WTC11 (cell line): ENCODE measurements around the gene ITGA3. TPM values are rescaled to one million over a fixed set of nuclear protein-coding genes. Genes with fewer than 3 reads are reported as not detected.
A peak's percentile ranks its signal among the peaks of the same experiment; 100 is the strongest.

ENCODE experiments used
- ATAC-seq: fragments of 200-7000 bp; cut with Tn5 transposase; 2 replicates; pipeline ENCODE4 v1.10.0; 2021; ENCODE audit warnings: mild to moderate bottlenecking, moderate library complexity
- CTCF ChIA-PET: fragments of 300-600 bp; sonication (Branson Sonifier 250); formaldehyde crosslinking; loops from one replicate; lab custom pipeline; 2021; ENCODE audit warnings: antibody characterized with exemption; lab: Charles Lee
- POLR2A ChIA-PET: fragments of 350-600 bp; sonication (Branson Sonifier 250); formaldehyde crosslinking; loops from one replicate; lab custom pipeline; 2021; ENCODE audit warnings: antibody characterized with exemption; lab: Charles Lee
- DNase-seq: peaks from one replicate; pipeline ENCODE4 v3.0.0; 2021; ENCODE audit warnings: low spot score
- H3K27ac Mint-ChIP-seq: 2 replicates; pipeline ENCODE4 v1.8.0; 2021; ENCODE audit warnings: mixed read lengths
- H3K27me3 Mint-ChIP-seq: 2 replicates; pipeline ENCODE4 v1.8.0; 2021; ENCODE audit warnings: low read depth, mild to moderate bottlenecking, moderate library complexity, mixed read lengths
- H3K36me3 Mint-ChIP-seq: 2 replicates; pipeline ENCODE4 v1.8.0; 2021; ENCODE audit warnings: mixed read lengths
- H3K4me1 Mint-ChIP-seq: 2 replicates; pipeline ENCODE4 v1.8.0; 2022; ENCODE audit warnings: mixed read lengths
- H3K4me3 Mint-ChIP-seq: 2 replicates; pipeline ENCODE4 v1.8.0; 2021; ENCODE audit warnings: mild to moderate bottlenecking, moderate library complexity, mixed read lengths
- H3K9me3 Mint-ChIP-seq: 2 replicates; pipeline ENCODE4 v1.8.0; 2021; ENCODE audit warnings: mixed read lengths
- CBFB ChIP-seq: sonication (generic); formaldehyde crosslinking; IDR thresholded peaks from 2 replicates; pipeline ENCODE4 v1.8.1; 2022; ENCODE audit warnings: mild to moderate bottlenecking, low read depth, missing genetic modification reagents
- EMX1 ChIP-seq: fragments of 250-450 bp; sonication (Bioruptor Pico); IDR thresholded peaks from 2 replicates; pipeline ENCODE4 v1.8.0; 2021; ENCODE audit warnings: mild to moderate bottlenecking
- GABPB1 ChIP-seq: sonication (generic); formaldehyde crosslinking; IDR thresholded peaks from 2 replicates; pipeline ENCODE4 v1.8.1; 2023; ENCODE audit warnings: mild to moderate bottlenecking, missing genetic modification reagents
- HMGXB4 ChIP-seq: sonication (generic); formaldehyde crosslinking; IDR thresholded peaks from 2 replicates; pipeline ENCODE4 v1.8.1; 2023; ENCODE audit warnings: mild to moderate bottlenecking, moderate library complexity, missing genetic modification reagents
- JUN ChIP-seq: sonication (generic); formaldehyde crosslinking; IDR thresholded peaks from 2 replicates; pipeline ENCODE4 v1.8.0; 2023; ENCODE audit warnings: mild to moderate bottlenecking, missing genetic modification reagents
- MLX ChIP-seq: sonication (generic); formaldehyde crosslinking; IDR thresholded peaks from 2 replicates; pipeline ENCODE4 v1.8.1; 2023; ENCODE audit warnings: mild to moderate bottlenecking, missing genetic modification reagents, moderate library complexity
- MYBL2 ChIP-seq: sonication (generic); formaldehyde crosslinking; IDR thresholded peaks from 2 replicates; pipeline ENCODE4 v1.8.1; 2023; ENCODE audit warnings: mild to moderate bottlenecking, moderate library complexity, missing genetic modification reagents
- NFATC4 ChIP-seq: fragments of 250-450 bp; sonication (Bioruptor Pico); IDR thresholded peaks from 2 replicates; pipeline ENCODE4 v1.9.0; 2021; ENCODE audit warnings: mild to moderate bottlenecking
- NFYB ChIP-seq: sonication (generic); formaldehyde crosslinking; conservative IDR thresholded peaks from 2 replicates; pipeline ENCODE4 v1.8.0; 2022; ENCODE audit warnings: low read depth, missing genetic modification reagents
- SOX15 ChIP-seq: fragments of 250-450 bp; sonication (Bioruptor Pico); IDR thresholded peaks from 2 replicates; pipeline ENCODE4 v1.9.0; 2021; ENCODE audit warnings: mild to moderate bottlenecking
- SP1 ChIP-seq: sonication (generic); formaldehyde crosslinking; conservative IDR thresholded peaks from 2 replicates; pipeline ENCODE4 v1.8.1; 2022; ENCODE audit warnings: missing genetic modification reagents
- TP53 ChIP-seq: sonication (generic); formaldehyde crosslinking; IDR thresholded peaks from 2 replicates; pipeline ENCODE4 v1.8.1; 2023; ENCODE audit warnings: mild to moderate bottlenecking, missing genetic modification reagents
- ZBTB43 ChIP-seq: sonication (generic); formaldehyde crosslinking; IDR thresholded peaks from 2 replicates; pipeline ENCODE4 v1.8.1; 2023; ENCODE audit warnings: mild to moderate bottlenecking, missing genetic modification reagents
- ZNF121 ChIP-seq: sonication (generic); formaldehyde crosslinking; IDR thresholded peaks from 2 replicates; pipeline ENCODE4 v1.8.0; 2023; ENCODE audit warnings: missing genetic modification reagents
- ZNF425 ChIP-seq: fragments of 250-450 bp; sonication (Bioruptor Pico); conservative IDR thresholded peaks from 2 replicates; pipeline ENCODE4 v1.9.0; 2021; ENCODE audit warnings: mild to moderate bottlenecking
- total RNA-seq: library from RNA; stranded (reverse); gene quantifications from 3 replicates; pipeline ENCODE4 v1.2.3, GENCODE V29; 2021
- TF ChIP-seq, protein P1 (sequence below): sonication (generic); formaldehyde crosslinking; IDR thresholded peaks from 2 replicates; pipeline ENCODE4 v1.8.0; 2023; ENCODE audit warnings: missing genetic modification reagents, mild to moderate bottlenecking, borderline replicate concordance
- TF ChIP-seq, protein P2 (sequence below): sonication (generic); formaldehyde crosslinking; IDR thresholded peaks from 2 replicates; pipeline ENCODE4 v1.8.0; 2022; ENCODE audit warnings: mild to moderate bottlenecking, missing genetic modification reagents
- TF ChIP-seq, protein P3 (sequence below): fragments of 250-450 bp; sonication (Bioruptor Pico); IDR thresholded peaks from 2 replicates; pipeline ENCODE4 v1.9.0; 2021; ENCODE audit warnings: moderate library complexity, mild to moderate bottlenecking, inconsistent platforms, borderline replicate concordance
- TF ChIP-seq, protein P4 (sequence below): sonication (generic); formaldehyde crosslinking; IDR thresholded peaks from 2 replicates; pipeline ENCODE4 v1.8.0; 2022; ENCODE audit warnings: missing genetic modification reagents

The ITGA3 gene
- total RNA-seq, 1 experiment from 2014 or later, result 35.3 TPM

GRCh38 chr17:50129353-50129727, 73.4 kb downstream of the ITGA3 start (continued):
- TF ChIP-seq, protein P1, sequence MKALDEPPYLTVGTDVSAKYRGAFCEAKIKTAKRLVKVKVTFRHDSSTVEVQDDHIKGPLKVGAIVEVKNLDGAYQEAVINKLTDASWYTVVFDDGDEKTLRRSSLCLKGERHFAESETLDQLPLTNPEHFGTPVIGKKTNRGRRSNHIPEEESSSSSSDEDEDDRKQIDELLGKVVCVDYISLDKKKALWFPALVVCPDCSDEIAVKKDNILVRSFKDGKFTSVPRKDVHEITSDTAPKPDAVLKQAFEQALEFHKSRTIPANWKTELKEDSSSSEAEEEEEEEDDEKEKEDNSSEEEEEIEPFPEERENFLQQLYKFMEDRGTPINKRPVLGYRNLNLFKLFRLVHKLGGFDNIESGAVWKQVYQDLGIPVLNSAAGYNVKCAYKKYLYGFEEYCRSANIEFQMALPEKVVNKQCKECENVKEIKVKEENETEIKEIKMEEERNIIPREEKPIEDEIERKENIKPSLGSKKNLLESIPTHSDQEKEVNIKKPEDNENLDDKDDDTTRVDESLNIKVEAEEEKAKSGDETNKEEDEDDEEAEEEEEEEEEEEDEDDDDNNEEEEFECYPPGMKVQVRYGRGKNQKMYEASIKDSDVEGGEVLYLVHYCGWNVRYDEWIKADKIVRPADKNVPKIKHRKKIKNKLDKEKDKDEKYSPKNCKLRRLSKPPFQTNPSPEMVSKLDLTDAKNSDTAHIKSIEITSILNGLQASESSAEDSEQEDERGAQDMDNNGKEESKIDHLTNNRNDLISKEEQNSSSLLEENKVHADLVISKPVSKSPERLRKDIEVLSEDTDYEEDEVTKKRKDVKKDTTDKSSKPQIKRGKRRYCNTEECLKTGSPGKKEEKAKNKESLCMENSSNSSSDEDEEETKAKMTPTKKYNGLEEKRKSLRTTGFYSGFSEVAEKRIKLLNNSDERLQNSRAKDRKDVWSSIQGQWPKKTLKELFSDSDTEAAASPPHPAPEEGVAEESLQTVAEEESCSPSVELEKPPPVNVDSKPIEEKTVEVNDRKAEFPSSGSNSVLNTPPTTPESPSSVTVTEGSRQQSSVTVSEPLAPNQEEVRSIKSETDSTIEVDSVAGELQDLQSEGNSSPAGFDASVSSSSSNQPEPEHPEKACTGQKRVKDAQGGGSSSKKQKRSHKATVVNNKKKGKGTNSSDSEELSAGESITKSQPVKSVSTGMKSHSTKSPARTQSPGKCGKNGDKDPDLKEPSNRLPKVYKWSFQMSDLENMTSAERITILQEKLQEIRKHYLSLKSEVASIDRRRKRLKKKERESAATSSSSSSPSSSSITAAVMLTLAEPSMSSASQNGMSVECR, result no peak
- TF ChIP-seq SOX15 (CRISPR knock-in tag) (no peak), ZNF121 (CRISPR knock-in tag) (no peak), CBFB (no peak), MYBL2 (CRISPR knock-in tag) (no peak), MLX (CRISPR knock-in tag) (no peak), ZBTB43 (CRISPR knock-in tag) (no peak), SP1 (CRISPR knock-in tag) (no peak)

- DNase-seq (no peak), ATAC-seq (peak; percentile 16)
- Mint-ChIP-seq H3K4me1 (peaks cover 48% of the 10 kb centered on the region), H3K9me3 (no peaks in the 10 kb centered on the region), H3K4me3 (peak within 1 kb of the TSS; percentile 97), H3K36me3 (no peaks in the 10 kb centered on the region), H3K27me3 (peaks cover 26% of the 10 kb centered on the region), H3K27ac (no peak within 1 kb of the TSS)
- POLR2A ChIA-PET, result interaction anchor here (0.6 to 0.9 kb wide), 2 partner anchors 32 to 46 kb away, joined by 3 to 5 read pairs; no protein-coding TSS in a partner anchor
- CTCF ChIA-PET, result interaction anchor here (0.6 to 3.0 kb wide), 18 partner anchors 10 to 142 kb away, joined by 3 to 22 read pairs (median 4); no protein-coding TSS in a partner anchor
- TF ChIP-seq, protein P2, sequence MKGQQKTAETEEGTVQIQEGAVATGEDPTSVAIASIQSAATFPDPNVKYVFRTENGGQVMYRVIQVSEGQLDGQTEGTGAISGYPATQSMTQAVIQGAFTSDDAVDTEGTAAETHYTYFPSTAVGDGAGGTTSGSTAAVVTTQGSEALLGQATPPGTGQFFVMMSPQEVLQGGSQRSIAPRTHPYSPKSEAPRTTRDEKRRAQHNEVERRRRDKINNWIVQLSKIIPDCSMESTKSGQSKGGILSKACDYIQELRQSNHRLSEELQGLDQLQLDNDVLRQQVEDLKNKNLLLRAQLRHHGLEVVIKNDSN, result no peak
- TF ChIP-seq ZNF425 (CRISPR knock-in tag) (no peak), TP53 (CRISPR knock-in tag) (no peak), EMX1 (CRISPR knock-in tag) (no peak), NFATC4 (CRISPR knock-in tag) (no peak), JUN (CRISPR knock-in tag) (no peak), NFYB (CRISPR knock-in tag) (no peak), GABPB1 (CRISPR knock-in tag) (no peak), HMGXB4 (CRISPR knock-in tag) (0 out of 2 replicates have a peak, but pooled peaks have one; percentile 10)
- TF ChIP-seq, protein P3, sequence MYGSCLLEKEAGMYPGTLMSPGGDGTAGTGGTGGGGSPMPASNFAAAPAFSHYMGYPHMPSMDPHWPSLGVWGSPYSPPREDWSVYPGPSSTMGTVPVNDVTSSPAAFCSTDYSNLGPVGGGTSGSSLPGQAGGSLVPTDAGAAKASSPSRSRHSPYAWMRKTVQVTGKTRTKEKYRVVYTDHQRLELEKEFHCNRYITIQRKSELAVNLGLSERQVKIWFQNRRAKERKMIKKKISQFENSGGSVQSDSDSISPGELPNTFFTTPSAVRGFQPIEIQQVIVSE (CRISPR knock-in tag), result no peak
- TF ChIP-seq, protein P4, sequence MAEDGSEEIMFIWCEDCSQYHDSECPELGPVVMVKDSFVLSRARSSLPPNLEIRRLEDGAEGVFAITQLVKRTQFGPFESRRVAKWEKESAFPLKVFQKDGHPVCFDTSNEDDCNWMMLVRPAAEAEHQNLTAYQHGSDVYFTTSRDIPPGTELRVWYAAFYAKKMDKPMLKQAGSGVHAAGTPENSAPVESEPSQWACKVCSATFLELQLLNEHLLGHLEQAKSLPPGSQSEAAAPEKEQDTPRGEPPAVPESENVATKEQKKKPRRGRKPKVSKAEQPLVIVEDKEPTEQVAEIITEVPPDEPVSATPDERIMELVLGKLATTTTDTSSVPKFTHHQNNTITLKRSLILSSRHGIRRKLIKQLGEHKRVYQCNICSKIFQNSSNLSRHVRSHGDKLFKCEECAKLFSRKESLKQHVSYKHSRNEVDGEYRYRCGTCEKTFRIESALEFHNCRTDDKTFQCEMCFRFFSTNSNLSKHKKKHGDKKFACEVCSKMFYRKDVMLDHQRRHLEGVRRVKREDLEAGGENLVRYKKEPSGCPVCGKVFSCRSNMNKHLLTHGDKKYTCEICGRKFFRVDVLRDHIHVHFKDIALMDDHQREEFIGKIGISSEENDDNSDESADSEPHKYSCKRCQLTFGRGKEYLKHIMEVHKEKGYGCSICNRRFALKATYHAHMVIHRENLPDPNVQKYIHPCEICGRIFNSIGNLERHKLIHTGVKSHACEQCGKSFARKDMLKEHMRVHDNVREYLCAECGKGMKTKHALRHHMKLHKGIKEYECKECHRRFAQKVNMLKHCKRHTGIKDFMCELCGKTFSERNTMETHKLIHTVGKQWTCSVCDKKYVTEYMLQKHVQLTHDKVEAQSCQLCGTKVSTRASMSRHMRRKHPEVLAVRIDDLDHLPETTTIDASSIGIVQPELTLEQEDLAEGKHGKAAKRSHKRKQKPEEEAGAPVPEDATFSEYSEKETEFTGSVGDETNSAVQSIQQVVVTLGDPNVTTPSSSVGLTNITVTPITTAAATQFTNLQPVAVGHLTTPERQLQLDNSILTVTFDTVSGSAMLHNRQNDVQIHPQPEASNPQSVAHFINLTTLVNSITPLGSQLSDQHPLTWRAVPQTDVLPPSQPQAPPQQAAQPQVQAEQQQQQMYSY (CRISPR knock-in tag), result no peak
Measured at GRCh38 chr17:50129728-50130558, 74.0 kb downstream of the ITGA3 start, which contains the start of gene SAMD14. Gene SAMD14, minus strand, starts transcription at chr17:50130160. Its CDS starts 5,201 bp downstream, at chr17:50124959.
